Lung (tissue), 12 donors: ENCODE results near the gene FAM219B. TPM values are rescaled to one million over a fixed set of nuclear protein-coding genes. Genes with fewer than 3 reads are reported as not detected.

Experiments used
- ATAC-seq: fragments of 200-7000 bp; cut with Tn5 transposase; one replicate; pipeline ENCODE4 v1.9.1; 2020; ENCODE audit warnings: moderate number of reproducible peaks; ENCODE audit not compliant: insufficient read depth, low FRiP score
- DNase-seq, 3 donors: peaks; one replicate each; pipeline ENCODE4 v3.0.0-alpha.2; 2013 to 2017
- H3K27ac ChIP-seq, 2 donors: one replicate each; pipeline ENCODE4 v1.5.1; 2013; ENCODE audit warnings: mild to moderate bottlenecking in 2 of 2, moderate library complexity in 2 of 2, control low read depth in 1 of 2, inconsistent platforms in 1 of 2, low read depth in 1 of 2, low read length in 1 of 2
- H3K27me3 ChIP-seq, 3 donors: one replicate each; pipeline ENCODE4 v1.5.1; 2013; ENCODE audit warnings: low read length in 2 of 3; ENCODE audit not compliant: control insufficient read depth in 3 of 3, insufficient read depth in 3 of 3
- H3K36me3 ChIP-seq, 4 donors: one replicate each; pipeline ENCODE4 v1.5.1; 2013; ENCODE audit warnings: low read length in 4 of 4, mild to moderate bottlenecking in 1 of 4, moderate library complexity in 1 of 4; ENCODE audit not compliant: control insufficient read depth in 4 of 4, insufficient read depth in 4 of 4
- H3K4me1 ChIP-seq, 5 donors: one replicate each; pipeline ENCODE4 v1.5.1; 2013; ENCODE audit warnings: low read length in 5 of 5, mild to moderate bottlenecking in 2 of 5, moderate library complexity in 1 of 5; ENCODE audit not compliant: control insufficient read depth in 5 of 5, insufficient read depth in 5 of 5
- H3K4me3 ChIP-seq: one replicate; pipeline ENCODE4 v1.5.1; 2013; ENCODE audit warnings: mild to moderate bottlenecking, control low read depth, moderate library complexity
- H3K9ac ChIP-seq, 2 donors: one replicate each; pipeline ENCODE4 v1.5.1; 2013; ENCODE audit warnings: low read length in 2 of 2, control low read depth in 1 of 2; ENCODE audit not compliant: insufficient read depth in 1 of 2
- H3K9me3 ChIP-seq, 4 donors: one replicate each; pipeline ENCODE4 v1.5.1; 2013; ENCODE audit warnings: low read length in 3 of 4, mild to moderate bottlenecking in 1 of 4, moderate library complexity in 1 of 4; ENCODE audit not compliant: control insufficient read depth in 4 of 4, insufficient read depth in 3 of 4
- WGBS, 2 donors: extraction: QIAGEN DNeasy Blood & Tissue Kit; methylation state at CpG; one replicate each; pipeline ENCODE4 v1.1.7; 2013; 5-methylcytosine and 5-hydroxymethylcytosine counted together
- polyA plus RNA-seq, 2 donors: library from polyadenylated mRNA; stranded (reverse); fragments of 200-250 nt; gene quantifications; one replicate each; pipeline ENCODE4 v1.2.1, GENCODE V29; 2013
- total RNA-seq, 2 donors: library from RNA; depleted of rRNA in 1 of 2; stranded (reverse); fragments of >200 nt in 1 of 2; gene quantifications; one replicate each; pipeline ENCODE4 v1.2.1, GENCODE V29; 2014 to 2021
- TF ChIP-seq, protein P1 (sequence below): IDR thresholded peaks from 2 replicates; pipeline ENCODE4 v1.5.1; 2012; ENCODE audit warnings: mild to moderate bottlenecking; ENCODE audit errors: control extremely low read depth, extremely low read depth
- donor health status: control.
- donor health status: control.
- donor health status: Bipolar disorder and iron deficiency.
- donor health status: healthy.
- donor health status: DM: yes; HTN: yes; CAD: no.

FAM219B gene
- total and polyA plus RNA-seq, 4 donors = 32.4 to 88.4 (median 42.5) TPM

DNA sequence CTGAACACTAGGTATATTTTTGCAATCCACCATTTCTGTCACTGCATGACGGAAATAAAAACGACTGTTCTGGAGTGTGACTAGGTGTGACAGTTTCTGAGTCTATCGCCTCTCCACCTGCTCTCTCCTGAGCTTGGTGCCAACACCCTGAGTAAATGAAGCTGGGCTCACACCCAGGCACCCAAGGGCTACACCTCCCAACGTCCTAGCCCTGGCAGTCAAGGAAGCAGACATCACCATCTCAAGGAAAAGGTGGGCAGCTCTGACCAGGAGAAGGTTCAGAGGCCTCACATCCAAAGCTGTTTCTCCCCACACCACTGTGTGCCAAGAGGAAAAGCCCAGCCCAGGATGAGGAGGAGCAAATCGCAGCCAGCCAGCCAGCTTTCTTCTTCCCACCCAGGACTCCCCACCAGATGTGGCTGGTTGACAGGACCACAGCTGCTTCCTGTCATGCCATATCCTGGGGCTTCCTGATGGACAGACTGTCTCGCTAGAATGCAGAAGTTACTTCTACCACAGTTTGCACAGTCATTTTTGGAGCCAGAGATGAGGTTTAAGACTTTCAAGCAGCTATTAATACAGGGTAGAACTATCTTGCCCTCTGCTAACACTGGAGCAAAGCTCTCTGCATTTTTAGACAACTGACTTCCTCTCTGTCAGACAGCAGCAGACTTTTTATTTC lies 36.8 kb downstream of the FAM219B start:
- peak overlapping the region; percentile 71 to 79 for H3K27ac ChIP-seq
- peaks cover 7 to 34% (median 21%) of the 10 kb centered on the region in 5 donors for H3K4me1 ChIP-seq
- no peaks in the 10 kb centered on the region for H3K27me3 ChIP-seq
- no peaks in the 10 kb centered on the region for H3K36me3 ChIP-seq
- 11 to 26% methylated on average over 6 of the region's 6 CpGs for WGBS, 2 donors
- peak; percentile 79 to 86 (median 80) for DNase-seq
- no peak overlapping the region for H3K4me3 ChIP-seq
- H3K9ac ChIP-seq = no peak overlapping the region
- peak; percentile 15 for ATAC-seq
- no peaks in the 10 kb centered on the region for H3K9me3 ChIP-seq
- TF ChIP-seq, protein P1, sequence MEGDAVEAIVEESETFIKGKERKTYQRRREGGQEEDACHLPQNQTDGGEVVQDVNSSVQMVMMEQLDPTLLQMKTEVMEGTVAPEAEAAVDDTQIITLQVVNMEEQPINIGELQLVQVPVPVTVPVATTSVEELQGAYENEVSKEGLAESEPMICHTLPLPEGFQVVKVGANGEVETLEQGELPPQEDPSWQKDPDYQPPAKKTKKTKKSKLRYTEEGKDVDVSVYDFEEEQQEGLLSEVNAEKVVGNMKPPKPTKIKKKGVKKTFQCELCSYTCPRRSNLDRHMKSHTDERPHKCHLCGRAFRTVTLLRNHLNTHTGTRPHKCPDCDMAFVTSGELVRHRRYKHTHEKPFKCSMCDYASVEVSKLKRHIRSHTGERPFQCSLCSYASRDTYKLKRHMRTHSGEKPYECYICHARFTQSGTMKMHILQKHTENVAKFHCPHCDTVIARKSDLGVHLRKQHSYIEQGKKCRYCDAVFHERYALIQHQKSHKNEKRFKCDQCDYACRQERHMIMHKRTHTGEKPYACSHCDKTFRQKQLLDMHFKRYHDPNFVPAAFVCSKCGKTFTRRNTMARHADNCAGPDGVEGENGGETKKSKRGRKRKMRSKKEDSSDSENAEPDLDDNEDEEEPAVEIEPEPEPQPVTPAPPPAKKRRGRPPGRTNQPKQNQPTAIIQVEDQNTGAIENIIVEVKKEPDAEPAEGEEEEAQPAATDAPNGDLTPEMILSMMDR = no peak

- no peak overlapping the region for H3K9ac ChIP-seq
- peak overlapping the region; percentile 8 to 71 for H3K27ac ChIP-seq
- DNase-seq (no peak), ATAC-seq (no peak)
- no peaks in the 10 kb centered on the region for H3K36me3 ChIP-seq
- TF ChIP-seq, protein P1 = no peak
- no peaks in the 10 kb centered on the region for H3K9me3 ChIP-seq
- H3K4me3 ChIP-seq = no peak overlapping the region
- H3K4me1 ChIP-seq = peaks cover 7 to 36% (median 21%) of the 10 kb centered on the region in 5 donors
- no peaks in the 10 kb centered on the region for H3K27me3 ChIP-seq
These were observed 37.3 kb downstream of the FAM219B start for GRCh38 chr15:74869372-74869725.

GRCh38 chr15:74868059-74868458 lies 38.6 kb downstream of the FAM219B start:
- peak; percentile 25 for ATAC-seq
- Histone ChIP-seq H3K27ac (peak overlapping the region; percentile 24 to 80), H3K9ac (no peak overlapping the region), H3K4me3 (no peak overlapping the region), H3K27me3 (no peaks in the 10 kb centered on the region), H3K36me3 (no peaks in the 10 kb centered on the region), H3K4me1 (peaks cover 7 to 33% (median 21%) of the 10 kb centered on the region in 5 donors), H3K9me3 (no peaks in the 10 kb centered on the region)
- TF ChIP-seq, protein P1 = no peak
- 20 to 34% methylated on average over 6 of the region's 6 CpGs for WGBS, 2 donors
- no peak for DNase-seq
